ENCODE measurements around the gene CPA5. TPM values are rescaled to one million over a fixed set of nuclear protein-coding genes. Genes with fewer than 3 reads are reported as not detected.

CPA5 gene
- polyA plus RNA-seq, 1 of the 3 experiments (the other 2 are of a cell fraction): 1.3 TPM

DNA sequence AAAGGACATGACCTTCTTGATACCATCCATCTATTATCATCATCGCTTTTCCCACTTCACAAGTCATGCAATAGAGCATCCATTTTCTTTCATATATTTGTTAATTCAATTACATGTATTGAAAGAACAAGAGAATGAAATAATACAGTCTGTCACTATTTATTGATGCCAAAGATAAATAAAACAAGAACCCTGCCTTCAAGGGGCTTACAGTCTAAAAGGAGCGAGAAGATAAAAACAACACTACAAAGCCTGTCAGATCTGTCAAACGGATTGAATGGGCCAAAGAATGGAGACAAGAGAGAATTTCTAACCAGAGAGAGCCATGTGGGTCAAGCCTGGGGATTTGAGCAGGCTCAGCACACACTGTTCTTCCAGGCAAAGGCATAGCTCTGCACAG lies 15.9 kb downstream of the CPA5 start:
- H3F3A ChIP-seq (replicated peaks; ENCODE audit: insufficient read depth): peaks cover 31% of the 10 kb centered on the region
- H3K9ac ChIP-seq: no peak overlapping the region
- no peaks in the 10 kb centered on the region for H3K36me3 ChIP-seq (replicated peaks in 1 of 2; ENCODE audit: control insufficient read depth in 1 of 2, insufficient read depth in 2 of 2, low read length in 1 of 2)
- H2AFZ ChIP-seq (ENCODE audit: low read depth): no peak overlapping the region
- ChIA-PET POLR2A (no interaction called here), CTCF (interaction anchor here (0.9 to 1.2 kb wide), 3 partner anchors 15 to 361 kb away, joined by 3 to 4 read pairs (median 3); no protein-coding TSS in a partner anchor)
- H4K20me1 ChIP-seq (ENCODE audit: insufficient read depth): no peaks in the 10 kb centered on the region
- H3K4me3 ChIP-seq (ENCODE audit: low read depth in 2 of 2, low read length in 1 of 2): no peak overlapping the region
- H3K9me3 ChIP-seq: no peaks in the 10 kb centered on the region
- no peaks in the 10 kb centered on the region for H3K9me2 ChIP-seq
- H3K79me2 ChIP-seq (ENCODE audit: insufficient read depth): no peaks in the 10 kb centered on the region
- no peak for DNase-seq
- no peak overlapping the region for H3K27ac ChIP-seq (ENCODE audit: low read depth in 2 of 2, low read length in 1 of 2)
- TF ChIP-seq SMC3 (IDR thresholded peaks at IDR 0.05; ENCODE audit: low read depth, low read length) (no peak), RXRA (IDR thresholded peaks at IDR 0.05; ENCODE audit: borderline replicate concordance, low read depth) (no peak), FOXM1 (IDR thresholded peaks at IDR 0.05; ENCODE audit: low read depth) (no peak)
- TF ChIP-seq, protein P1, sequence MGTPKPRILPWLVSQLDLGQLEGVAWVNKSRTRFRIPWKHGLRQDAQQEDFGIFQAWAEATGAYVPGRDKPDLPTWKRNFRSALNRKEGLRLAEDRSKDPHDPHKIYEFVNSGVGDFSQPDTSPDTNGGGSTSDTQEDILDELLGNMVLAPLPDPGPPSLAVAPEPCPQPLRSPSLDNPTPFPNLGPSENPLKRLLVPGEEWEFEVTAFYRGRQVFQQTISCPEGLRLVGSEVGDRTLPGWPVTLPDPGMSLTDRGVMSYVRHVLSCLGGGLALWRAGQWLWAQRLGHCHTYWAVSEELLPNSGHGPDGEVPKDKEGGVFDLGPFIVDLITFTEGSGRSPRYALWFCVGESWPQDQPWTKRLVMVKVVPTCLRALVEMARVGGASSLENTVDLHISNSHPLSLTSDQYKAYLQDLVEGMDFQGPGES (IDR thresholded peaks at IDR 0.05; ENCODE audit: low read depth, low read length): no peak
- no peak overlapping the region for H3K4me2 ChIP-seq
- H3K4me1 ChIP-seq (ENCODE audit: control insufficient read depth in 1 of 2, insufficient read depth in 2 of 2, low read depth in 1 of 2, low read length in 1 of 2): peaks cover 28 to 35% of the 10 kb centered on the region in 2 experiments
- 76% methylated on average over 3 of the region's 3 CpGs for WGBS (ENCODE audit: low lambda C conversion rate)
- no peaks in the 10 kb centered on the region for H3K27me3 ChIP-seq (ENCODE audit: insufficient read depth)

DNA sequence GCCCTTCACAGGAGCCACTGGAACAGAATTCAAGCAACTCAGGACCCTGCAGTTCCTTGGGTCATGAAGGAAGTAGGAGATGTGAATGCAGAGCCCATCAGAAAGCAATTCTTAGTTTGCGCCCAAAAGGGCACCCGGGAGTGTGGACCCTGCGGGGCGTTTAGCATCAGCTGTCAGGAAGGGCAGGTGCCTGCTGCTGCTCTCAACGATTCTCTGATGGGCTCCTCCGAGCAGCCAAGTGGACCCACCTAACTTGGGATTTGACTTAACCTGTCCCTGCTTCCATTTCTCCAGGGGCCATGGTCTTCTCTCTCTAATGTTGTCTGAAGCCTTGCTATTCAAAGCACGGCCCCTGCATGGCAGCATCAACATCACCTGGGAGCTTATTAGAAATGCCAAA lies 17.1 kb downstream of the CPA5 start:
- ChIA-PET POLR2A (no interaction called here), CTCF (no interaction called here)
- 84% methylated on average over 6 of the region's 7 CpGs for WGBS (ENCODE audit: low lambda C conversion rate)
- H3K27me3 ChIP-seq (ENCODE audit: insufficient read depth): no peaks in the 10 kb centered on the region
- H3K4me3 ChIP-seq (ENCODE audit: low read depth in 2 of 2, low read length in 1 of 2): no peak overlapping the region
- H2AFZ ChIP-seq (ENCODE audit: low read depth): no peak overlapping the region
- H4K20me1 ChIP-seq (ENCODE audit: insufficient read depth): no peaks in the 10 kb centered on the region
- no peaks in the 10 kb centered on the region for H3K79me2 ChIP-seq (ENCODE audit: insufficient read depth)
- H3K27ac ChIP-seq (ENCODE audit: low read depth in 2 of 2, low read length in 1 of 2): no peak overlapping the region
- DNase-seq: no peak
- no peaks in the 10 kb centered on the region for H3K9me2 ChIP-seq
- H3F3A ChIP-seq (replicated peaks; ENCODE audit: insufficient read depth): peaks cover 23% of the 10 kb centered on the region
- no peak overlapping the region for H3K9ac ChIP-seq
- no peaks in the 10 kb centered on the region for H3K36me3 ChIP-seq (replicated peaks in 1 of 2; ENCODE audit: control insufficient read depth in 1 of 2, insufficient read depth in 2 of 2, low read length in 1 of 2)
- peaks cover 30 to 35% of the 10 kb centered on the region in 2 experiments for H3K4me1 ChIP-seq (ENCODE audit: control insufficient read depth in 1 of 2, insufficient read depth in 2 of 2, low read depth in 1 of 2, low read length in 1 of 2)
- no peak overlapping the region for H3K4me2 ChIP-seq
- no peaks in the 10 kb centered on the region for H3K9me3 ChIP-seq
- TF ChIP-seq, protein P2, sequence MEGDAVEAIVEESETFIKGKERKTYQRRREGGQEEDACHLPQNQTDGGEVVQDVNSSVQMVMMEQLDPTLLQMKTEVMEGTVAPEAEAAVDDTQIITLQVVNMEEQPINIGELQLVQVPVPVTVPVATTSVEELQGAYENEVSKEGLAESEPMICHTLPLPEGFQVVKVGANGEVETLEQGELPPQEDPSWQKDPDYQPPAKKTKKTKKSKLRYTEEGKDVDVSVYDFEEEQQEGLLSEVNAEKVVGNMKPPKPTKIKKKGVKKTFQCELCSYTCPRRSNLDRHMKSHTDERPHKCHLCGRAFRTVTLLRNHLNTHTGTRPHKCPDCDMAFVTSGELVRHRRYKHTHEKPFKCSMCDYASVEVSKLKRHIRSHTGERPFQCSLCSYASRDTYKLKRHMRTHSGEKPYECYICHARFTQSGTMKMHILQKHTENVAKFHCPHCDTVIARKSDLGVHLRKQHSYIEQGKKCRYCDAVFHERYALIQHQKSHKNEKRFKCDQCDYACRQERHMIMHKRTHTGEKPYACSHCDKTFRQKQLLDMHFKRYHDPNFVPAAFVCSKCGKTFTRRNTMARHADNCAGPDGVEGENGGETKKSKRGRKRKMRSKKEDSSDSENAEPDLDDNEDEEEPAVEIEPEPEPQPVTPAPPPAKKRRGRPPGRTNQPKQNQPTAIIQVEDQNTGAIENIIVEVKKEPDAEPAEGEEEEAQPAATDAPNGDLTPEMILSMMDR (IDR thresholded peaks at IDR 0.05): no peak
- TF ChIP-seq, protein P1 (IDR thresholded peaks at IDR 0.05; ENCODE audit: low read depth, low read length): no peak
- TF ChIP-seq RFX5 (IDR thresholded peaks at IDR 0.05; ENCODE audit: low read length) (no peak), YY1 (IDR thresholded peaks at IDR 0.05; ENCODE audit: low read depth) (no peak), TAF1 (IDR thresholded peaks at IDR 0.05; ENCODE audit: borderline replicate concordance, low read depth, low read length) (no peak), EZH2phosphoT487 (IDR thresholded peaks at IDR 0.05; ENCODE audit: borderline replicate concordance, low read depth) (no peak), FOXM1 (IDR thresholded peaks at IDR 0.05; ENCODE audit: low read depth) (no peak), RAD21 (IDR thresholded peaks at IDR 0.05; ENCODE audit: low read length) (no peak), MXI1 (IDR thresholded peaks at IDR 0.05; ENCODE audit: low read depth, low read length) (no peak), SMC3 (IDR thresholded peaks at IDR 0.05; ENCODE audit: low read depth, low read length) (no peak), MEF2A (IDR thresholded peaks at IDR 0.05; ENCODE audit: borderline replicate concordance, low read depth) (no peak), POLR2AphosphoS5 (IDR thresholded peaks at IDR 0.05; ENCODE audit: low read depth, low read length) (no peak), ELF1 (IDR thresholded peaks at IDR 0.05) (no peak)
- TF ChIP-seq, protein P3, sequence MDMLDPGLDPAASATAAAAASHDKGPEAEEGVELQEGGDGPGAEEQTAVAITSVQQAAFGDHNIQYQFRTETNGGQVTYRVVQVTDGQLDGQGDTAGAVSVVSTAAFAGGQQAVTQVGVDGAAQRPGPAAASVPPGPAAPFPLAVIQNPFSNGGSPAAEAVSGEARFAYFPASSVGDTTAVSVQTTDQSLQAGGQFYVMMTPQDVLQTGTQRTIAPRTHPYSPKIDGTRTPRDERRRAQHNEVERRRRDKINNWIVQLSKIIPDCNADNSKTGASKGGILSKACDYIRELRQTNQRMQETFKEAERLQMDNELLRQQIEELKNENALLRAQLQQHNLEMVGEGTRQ (IDR thresholded peaks at IDR 0.05; ENCODE audit: borderline replicate concordance, low read depth, low read length): no peak
- TF ChIP-seq, protein P4, sequence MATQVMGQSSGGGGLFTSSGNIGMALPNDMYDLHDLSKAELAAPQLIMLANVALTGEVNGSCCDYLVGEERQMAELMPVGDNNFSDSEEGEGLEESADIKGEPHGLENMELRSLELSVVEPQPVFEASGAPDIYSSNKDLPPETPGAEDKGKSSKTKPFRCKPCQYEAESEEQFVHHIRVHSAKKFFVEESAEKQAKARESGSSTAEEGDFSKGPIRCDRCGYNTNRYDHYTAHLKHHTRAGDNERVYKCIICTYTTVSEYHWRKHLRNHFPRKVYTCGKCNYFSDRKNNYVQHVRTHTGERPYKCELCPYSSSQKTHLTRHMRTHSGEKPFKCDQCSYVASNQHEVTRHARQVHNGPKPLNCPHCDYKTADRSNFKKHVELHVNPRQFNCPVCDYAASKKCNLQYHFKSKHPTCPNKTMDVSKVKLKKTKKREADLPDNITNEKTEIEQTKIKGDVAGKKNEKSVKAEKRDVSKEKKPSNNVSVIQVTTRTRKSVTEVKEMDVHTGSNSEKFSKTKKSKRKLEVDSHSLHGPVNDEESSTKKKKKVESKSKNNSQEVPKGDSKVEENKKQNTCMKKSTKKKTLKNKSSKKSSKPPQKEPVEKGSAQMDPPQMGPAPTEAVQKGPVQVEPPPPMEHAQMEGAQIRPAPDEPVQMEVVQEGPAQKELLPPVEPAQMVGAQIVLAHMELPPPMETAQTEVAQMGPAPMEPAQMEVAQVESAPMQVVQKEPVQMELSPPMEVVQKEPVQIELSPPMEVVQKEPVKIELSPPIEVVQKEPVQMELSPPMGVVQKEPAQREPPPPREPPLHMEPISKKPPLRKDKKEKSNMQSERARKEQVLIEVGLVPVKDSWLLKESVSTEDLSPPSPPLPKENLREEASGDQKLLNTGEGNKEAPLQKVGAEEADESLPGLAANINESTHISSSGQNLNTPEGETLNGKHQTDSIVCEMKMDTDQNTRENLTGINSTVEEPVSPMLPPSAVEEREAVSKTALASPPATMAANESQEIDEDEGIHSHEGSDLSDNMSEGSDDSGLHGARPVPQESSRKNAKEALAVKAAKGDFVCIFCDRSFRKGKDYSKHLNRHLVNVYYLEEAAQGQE (IDR thresholded peaks at IDR 0.05; ENCODE audit: low read depth, low read length): no peak

Data from SK-N-SH (cell line).